Measurements from ENCODE around the gene SNTG2. TPM values are rescaled to one million over a fixed set of nuclear protein-coding genes. Genes with fewer than 3 reads are reported as not detected.

The SNTG2 gene
- total RNA-seq, 1 donor from 2014 or later, result 1.9 TPM

DNA sequence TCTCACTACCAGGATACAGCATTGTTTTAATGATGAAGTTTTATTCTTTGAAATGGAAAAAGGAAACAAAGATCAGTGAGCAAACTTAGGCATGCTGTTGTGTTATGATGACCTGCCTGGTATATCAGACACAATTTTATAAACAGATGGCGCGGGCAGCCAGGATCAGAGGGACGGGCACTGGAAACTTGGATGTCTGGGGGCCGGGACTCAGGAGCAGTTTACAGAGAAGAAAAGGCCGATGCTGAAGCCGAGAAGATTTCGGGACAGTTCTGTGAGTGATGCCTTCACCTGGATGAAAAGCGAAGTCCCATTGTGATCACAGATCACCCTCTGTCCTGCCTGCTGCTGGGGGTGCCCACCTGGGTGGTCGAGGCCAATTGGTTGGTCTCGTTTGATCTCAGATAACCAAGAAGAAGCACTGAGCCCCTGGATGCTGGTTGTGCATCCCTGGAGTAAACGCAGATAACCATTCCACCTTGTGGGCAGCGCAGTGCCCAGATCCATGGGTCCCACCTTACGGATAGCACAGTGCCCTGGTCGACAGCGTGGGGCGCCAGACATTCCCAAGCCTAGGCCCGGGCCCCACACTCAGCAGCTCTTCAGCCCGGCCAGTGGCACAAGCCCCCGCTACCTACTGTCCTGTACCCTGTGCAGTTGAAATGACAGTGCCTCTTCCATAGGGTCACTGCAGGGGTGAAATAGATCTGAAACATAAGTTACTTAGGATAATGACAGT is 279.7 kb downstream of the SNTG2 start:
- no peak for DNase-seq (ENCODE audit: low read depth)
- Mint-ChIP-seq H3K4me1 (ENCODE audit: low read depth, unreplicated experiment) (peaks cover 1% of the 10 kb centered on the region), H3K36me3 (ENCODE audit: low read depth, unreplicated experiment) (no peaks in the 10 kb centered on the region), H3K4me3 (ENCODE audit: unreplicated experiment) (no peak overlapping the region), H3K27me3 (ENCODE audit: low read depth, unreplicated experiment) (no peaks in the 10 kb centered on the region), H3K27ac (ENCODE audit: unreplicated experiment) (no peak overlapping the region), H3K9me3 (ENCODE audit: unreplicated experiment) (peaks cover 7% of the 10 kb centered on the region)
- Histone ChIP-seq H3K27ac (ENCODE audit: low read depth, low read length) (no peak overlapping the region), H3K79me2 (ENCODE audit: insufficient read depth, low read length) (no peaks in the 10 kb centered on the region), H3K27me3 (ENCODE audit: insufficient read depth, low read length) (no peaks in the 10 kb centered on the region), H3K4me3 (ENCODE audit: insufficient read depth, low read depth, low read length) (no peak overlapping the region), H3K4me2 (ENCODE audit: low read length) (no peak overlapping the region), H4K20me1 (ENCODE audit: insufficient read depth, low read length) (no peaks in the 10 kb centered on the region), H3K9ac (ENCODE audit: low read length) (no peak overlapping the region), H3K36me3 (ENCODE audit: insufficient read depth, low read length) (no peaks in the 10 kb centered on the region), H3K4me1 (ENCODE audit: insufficient read depth, low read length) (peaks cover 14% of the 10 kb centered on the region), H2AFZ (ENCODE audit: low read depth, low read length) (no peak overlapping the region), H3K9me3 (ENCODE audit: insufficient read depth, low read depth, low read length) (peaks cover 3% of the 10 kb centered on the region)
- no peak for TF ChIP-seq EZH2 (IDR thresholded peaks at IDR 0.05; ENCODE audit: insufficient read depth, low read length)
- TF ChIP-seq, protein P1, sequence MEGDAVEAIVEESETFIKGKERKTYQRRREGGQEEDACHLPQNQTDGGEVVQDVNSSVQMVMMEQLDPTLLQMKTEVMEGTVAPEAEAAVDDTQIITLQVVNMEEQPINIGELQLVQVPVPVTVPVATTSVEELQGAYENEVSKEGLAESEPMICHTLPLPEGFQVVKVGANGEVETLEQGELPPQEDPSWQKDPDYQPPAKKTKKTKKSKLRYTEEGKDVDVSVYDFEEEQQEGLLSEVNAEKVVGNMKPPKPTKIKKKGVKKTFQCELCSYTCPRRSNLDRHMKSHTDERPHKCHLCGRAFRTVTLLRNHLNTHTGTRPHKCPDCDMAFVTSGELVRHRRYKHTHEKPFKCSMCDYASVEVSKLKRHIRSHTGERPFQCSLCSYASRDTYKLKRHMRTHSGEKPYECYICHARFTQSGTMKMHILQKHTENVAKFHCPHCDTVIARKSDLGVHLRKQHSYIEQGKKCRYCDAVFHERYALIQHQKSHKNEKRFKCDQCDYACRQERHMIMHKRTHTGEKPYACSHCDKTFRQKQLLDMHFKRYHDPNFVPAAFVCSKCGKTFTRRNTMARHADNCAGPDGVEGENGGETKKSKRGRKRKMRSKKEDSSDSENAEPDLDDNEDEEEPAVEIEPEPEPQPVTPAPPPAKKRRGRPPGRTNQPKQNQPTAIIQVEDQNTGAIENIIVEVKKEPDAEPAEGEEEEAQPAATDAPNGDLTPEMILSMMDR (IDR thresholded peaks at IDR 0.05; ENCODE audit: insufficient read depth, low read depth, low read length), result no peak
- no peak for FAIRE-seq

DNA sequence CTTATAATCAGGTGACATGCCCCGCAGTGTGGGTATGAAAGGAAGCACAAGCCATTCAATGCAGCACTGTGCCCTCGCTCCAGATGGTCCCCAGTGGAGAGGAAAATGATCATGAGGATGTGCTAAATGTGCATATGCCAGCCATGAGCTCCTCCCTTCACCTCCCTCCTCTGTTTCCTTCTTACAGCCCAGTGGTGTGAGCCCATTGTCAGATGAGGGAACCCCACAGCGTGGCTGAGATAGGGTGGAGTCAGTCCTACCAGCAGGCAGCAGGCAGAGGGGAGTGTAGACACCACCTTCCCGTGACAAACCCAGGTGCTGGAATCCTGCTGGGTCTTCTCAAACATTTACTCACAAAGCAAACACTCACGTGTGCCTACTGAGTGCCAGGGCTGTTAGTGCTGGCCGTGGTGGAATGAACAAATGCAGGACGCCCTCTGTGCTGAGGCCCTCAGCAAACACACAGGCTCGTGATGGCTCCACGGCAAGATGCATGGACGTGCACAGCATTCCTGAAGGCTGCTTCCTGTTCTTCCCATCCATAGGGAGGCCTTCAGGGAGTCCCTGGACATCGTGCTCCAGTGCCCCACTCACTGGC is 280.9 kb downstream of the SNTG2 start:
- no peak overlapping the region for H3K9ac ChIP-seq (ENCODE audit: low read length)
- no peak overlapping the region for H3K4me2 ChIP-seq (ENCODE audit: low read length)
- DNase-seq (ENCODE audit: low read depth) (no peak), FAIRE-seq (no peak)
- H3K27ac ChIP-seq (ENCODE audit: low read depth, low read length), result no peak overlapping the region
- no peaks in the 10 kb centered on the region for H3K4me1 Mint-ChIP-seq (ENCODE audit: low read depth, unreplicated experiment)
- H3K4me3 Mint-ChIP-seq (ENCODE audit: unreplicated experiment), result no peak overlapping the region
- no peaks in the 10 kb centered on the region for H3K36me3 ChIP-seq (ENCODE audit: insufficient read depth, low read length)
- H3K9me3 ChIP-seq (ENCODE audit: insufficient read depth, low read depth, low read length), result peaks cover 3% of the 10 kb centered on the region
- H3K27me3 ChIP-seq (ENCODE audit: insufficient read depth, low read length), result no peaks in the 10 kb centered on the region
- H3K27ac Mint-ChIP-seq (ENCODE audit: unreplicated experiment), result no peak overlapping the region
- TF ChIP-seq, protein P1 (IDR thresholded peaks at IDR 0.05; ENCODE audit: insufficient read depth, low read depth, low read length), result no peak
- TF ChIP-seq EZH2 (IDR thresholded peaks at IDR 0.05; ENCODE audit: insufficient read depth, low read length), result no peak
- peaks cover 19% of the 10 kb centered on the region for H3K4me1 ChIP-seq (ENCODE audit: insufficient read depth, low read length)
- no peak overlapping the region for H3K4me3 ChIP-seq (ENCODE audit: insufficient read depth, low read depth, low read length)
- H3K36me3 Mint-ChIP-seq (ENCODE audit: low read depth, unreplicated experiment), result no peaks in the 10 kb centered on the region
- no peaks in the 10 kb centered on the region for H3K79me2 ChIP-seq (ENCODE audit: insufficient read depth, low read length)
- H3K27me3 Mint-ChIP-seq (ENCODE audit: low read depth, unreplicated experiment), result no peaks in the 10 kb centered on the region
- H3K9me3 Mint-ChIP-seq (ENCODE audit: unreplicated experiment), result peaks cover 7% of the 10 kb centered on the region
- H2AFZ ChIP-seq (ENCODE audit: low read depth, low read length), result no peak overlapping the region
- no peaks in the 10 kb centered on the region for H4K20me1 ChIP-seq (ENCODE audit: insufficient read depth, low read length)

DNA sequence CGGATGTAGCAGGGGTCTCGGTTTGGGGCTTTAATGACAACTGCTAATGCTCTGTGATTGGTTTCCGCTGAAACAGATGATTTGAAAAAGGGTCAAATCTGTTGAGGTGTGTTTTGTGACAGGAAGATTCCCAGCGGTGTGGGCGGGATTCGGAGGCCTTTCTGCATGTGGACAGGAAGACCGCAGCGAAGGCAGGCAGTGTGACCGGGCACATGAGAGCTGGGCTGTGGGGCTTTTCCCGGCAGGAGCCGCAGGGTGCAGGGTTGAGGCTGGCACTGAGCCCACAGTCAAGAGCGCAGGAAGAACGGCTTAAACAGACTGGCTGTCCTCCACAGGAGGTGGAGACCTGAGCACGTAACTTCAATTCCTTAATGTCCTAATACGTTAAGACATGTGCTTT is 282.6 kb downstream of the SNTG2 start:
- Mint-ChIP-seq H3K36me3 (ENCODE audit: low read depth, unreplicated experiment) (no peaks in the 10 kb centered on the region), H3K4me3 (ENCODE audit: unreplicated experiment) (no peak overlapping the region), H3K9me3 (ENCODE audit: unreplicated experiment) (peaks cover 7% of the 10 kb centered on the region), H3K4me1 (ENCODE audit: low read depth, unreplicated experiment) (no peaks in the 10 kb centered on the region), H3K27ac (ENCODE audit: unreplicated experiment) (no peak overlapping the region), H3K27me3 (ENCODE audit: low read depth, unreplicated experiment) (peaks cover 2% of the 10 kb centered on the region)
- TF ChIP-seq EZH2 (IDR thresholded peaks at IDR 0.05; ENCODE audit: insufficient read depth, low read length), result no peak
- TF ChIP-seq, protein P1 (IDR thresholded peaks at IDR 0.05; ENCODE audit: insufficient read depth, low read depth, low read length), result no peak
- Histone ChIP-seq H3K4me2 (ENCODE audit: low read length) (no peak overlapping the region), H3K79me2 (ENCODE audit: insufficient read depth, low read length) (no peaks in the 10 kb centered on the region), H3K27me3 (ENCODE audit: insufficient read depth, low read length) (no peaks in the 10 kb centered on the region), H2AFZ (ENCODE audit: low read depth, low read length) (no peak overlapping the region), H3K36me3 (ENCODE audit: insufficient read depth, low read length) (no peaks in the 10 kb centered on the region), H3K4me3 (ENCODE audit: insufficient read depth, low read depth, low read length) (no peak overlapping the region), H3K4me1 (ENCODE audit: insufficient read depth, low read length) (peaks cover 12% of the 10 kb centered on the region), H3K9ac (ENCODE audit: low read length) (no peak overlapping the region), H3K27ac (ENCODE audit: low read depth, low read length) (no peak overlapping the region), H3K9me3 (ENCODE audit: insufficient read depth, low read depth, low read length) (peaks cover 3% of the 10 kb centered on the region), H4K20me1 (ENCODE audit: insufficient read depth, low read length) (no peaks in the 10 kb centered on the region)
- DNase-seq (ENCODE audit: low read depth) (no peak), FAIRE-seq (no peak)
